ENCODE measurements around the gene RAB3A.

DNA sequence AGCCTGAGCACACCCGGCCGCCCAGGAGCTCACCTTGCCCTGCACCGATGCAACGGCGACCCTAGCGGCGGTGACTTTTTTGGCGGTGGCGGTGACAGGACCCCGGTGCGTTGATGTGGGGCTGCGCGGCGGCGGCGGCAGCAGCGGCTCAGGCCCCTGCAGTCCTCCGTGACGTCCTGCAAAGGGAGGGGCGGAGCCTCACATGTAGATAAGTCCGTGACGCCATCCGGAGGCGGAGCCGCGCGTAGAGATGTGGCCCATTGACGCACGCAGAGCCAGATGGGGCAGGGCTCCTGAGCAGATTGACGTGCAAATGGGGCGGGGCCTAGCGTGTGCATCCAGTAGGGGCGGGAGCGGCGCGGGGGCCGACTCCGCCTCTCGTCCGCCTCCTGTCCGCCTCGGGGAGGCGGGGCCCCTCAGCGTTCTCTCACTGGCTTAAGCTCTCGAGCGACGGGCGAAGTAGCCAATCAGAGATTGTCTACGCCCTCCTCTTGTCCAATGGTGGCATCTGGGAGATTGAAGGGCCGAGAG lies at the start of gene RAB3A:
- no peak for TF ChIP-seq FOXM1 (IDR thresholded peaks at IDR 0.05; ENCODE audit: borderline replicate concordance, low read depth)
- no peak for TF ChIP-seq RAD21 (IDR thresholded peaks at IDR 0.05; ENCODE audit: low read depth)
- no peak for TF ChIP-seq TEAD4 (IDR thresholded peaks at IDR 0.05)
- TF ChIP-seq, protein P1, sequence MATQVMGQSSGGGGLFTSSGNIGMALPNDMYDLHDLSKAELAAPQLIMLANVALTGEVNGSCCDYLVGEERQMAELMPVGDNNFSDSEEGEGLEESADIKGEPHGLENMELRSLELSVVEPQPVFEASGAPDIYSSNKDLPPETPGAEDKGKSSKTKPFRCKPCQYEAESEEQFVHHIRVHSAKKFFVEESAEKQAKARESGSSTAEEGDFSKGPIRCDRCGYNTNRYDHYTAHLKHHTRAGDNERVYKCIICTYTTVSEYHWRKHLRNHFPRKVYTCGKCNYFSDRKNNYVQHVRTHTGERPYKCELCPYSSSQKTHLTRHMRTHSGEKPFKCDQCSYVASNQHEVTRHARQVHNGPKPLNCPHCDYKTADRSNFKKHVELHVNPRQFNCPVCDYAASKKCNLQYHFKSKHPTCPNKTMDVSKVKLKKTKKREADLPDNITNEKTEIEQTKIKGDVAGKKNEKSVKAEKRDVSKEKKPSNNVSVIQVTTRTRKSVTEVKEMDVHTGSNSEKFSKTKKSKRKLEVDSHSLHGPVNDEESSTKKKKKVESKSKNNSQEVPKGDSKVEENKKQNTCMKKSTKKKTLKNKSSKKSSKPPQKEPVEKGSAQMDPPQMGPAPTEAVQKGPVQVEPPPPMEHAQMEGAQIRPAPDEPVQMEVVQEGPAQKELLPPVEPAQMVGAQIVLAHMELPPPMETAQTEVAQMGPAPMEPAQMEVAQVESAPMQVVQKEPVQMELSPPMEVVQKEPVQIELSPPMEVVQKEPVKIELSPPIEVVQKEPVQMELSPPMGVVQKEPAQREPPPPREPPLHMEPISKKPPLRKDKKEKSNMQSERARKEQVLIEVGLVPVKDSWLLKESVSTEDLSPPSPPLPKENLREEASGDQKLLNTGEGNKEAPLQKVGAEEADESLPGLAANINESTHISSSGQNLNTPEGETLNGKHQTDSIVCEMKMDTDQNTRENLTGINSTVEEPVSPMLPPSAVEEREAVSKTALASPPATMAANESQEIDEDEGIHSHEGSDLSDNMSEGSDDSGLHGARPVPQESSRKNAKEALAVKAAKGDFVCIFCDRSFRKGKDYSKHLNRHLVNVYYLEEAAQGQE (IDR thresholded peaks at IDR 0.05; ENCODE audit: low read depth) = no peak
- TF ChIP-seq TCF12 (IDR thresholded peaks at IDR 0.05; ENCODE audit: low read depth) = no peak

Data from Ishikawa (cell line).